PFSK-1 (cell line): ENCODE measurements around the gene ASIC2.

Experiments used
- FOXP2 ChIP-seq: optimal IDR thresholded peaks from 2 replicates; pipeline ENCODE3; 2011; ENCODE audit warnings: borderline replicate concordance, control low read depth, inconsistent platforms; ENCODE audit not compliant: insufficient read depth; ENCODE audit errors: extremely low read length, extremely low read depth
- POLR2AphosphoS5 ChIP-seq: IDR thresholded peaks from 2 replicates; pipeline ENCODE4 v1.6.1; 2012; ENCODE audit warnings: low read depth, mild to moderate bottlenecking, control low read depth, low read length, moderate library complexity
- SIN3A ChIP-seq: IDR thresholded peaks from 2 replicates; pipeline ENCODE4 v1.6.1; 2012; ENCODE audit warnings: mild to moderate bottlenecking, low read length, moderate library complexity, borderline replicate concordance; ENCODE audit not compliant: insufficient read depth
- TAF1 ChIP-seq: IDR thresholded peaks from 2 replicates; pipeline ENCODE4 v1.6.1; 2012; ENCODE audit warnings: low read length, control low read depth, borderline replicate concordance; ENCODE audit not compliant: insufficient read depth
- TF ChIP-seq, protein P1 (sequence below), 2 experiments: IDR thresholded peaks; 2 replicates each; pipeline versions ENCODE4 v1.6.1 to v1.8.0; 2011 to 2012; ENCODE audit warnings: low read depth in 2 of 2, low read length in 2 of 2, control low read depth in 1 of 2, inconsistent platforms in 1 of 2, mild to moderate bottlenecking in 1 of 2, moderate library complexity in 1 of 2; ENCODE audit not compliant: insufficient read depth in 1 of 2

The ASIC2 gene

DNA sequence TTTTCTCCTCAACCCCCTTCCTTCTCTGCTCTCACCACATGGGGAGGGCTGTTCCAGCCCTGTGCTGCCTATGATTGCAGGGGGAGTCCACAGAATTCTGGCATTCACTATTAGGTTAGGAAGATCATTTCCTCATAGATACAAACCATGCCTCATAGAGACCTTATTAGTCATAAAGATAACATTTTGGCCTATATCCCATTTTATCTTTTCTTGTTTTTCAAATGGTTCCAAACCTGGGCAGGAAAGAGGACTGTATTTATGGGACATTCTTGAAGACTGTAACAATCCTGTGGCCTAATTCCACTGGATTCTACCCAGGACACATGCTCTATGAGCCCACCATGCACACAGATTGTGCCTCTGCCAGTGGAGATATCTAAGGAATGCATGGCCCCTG is 51.7 kb downstream of the ASIC2 start:
- no peak for TF ChIP-seq TAF1
- no peak for TF ChIP-seq POLR2AphosphoS5
- TF ChIP-seq, protein P1, sequence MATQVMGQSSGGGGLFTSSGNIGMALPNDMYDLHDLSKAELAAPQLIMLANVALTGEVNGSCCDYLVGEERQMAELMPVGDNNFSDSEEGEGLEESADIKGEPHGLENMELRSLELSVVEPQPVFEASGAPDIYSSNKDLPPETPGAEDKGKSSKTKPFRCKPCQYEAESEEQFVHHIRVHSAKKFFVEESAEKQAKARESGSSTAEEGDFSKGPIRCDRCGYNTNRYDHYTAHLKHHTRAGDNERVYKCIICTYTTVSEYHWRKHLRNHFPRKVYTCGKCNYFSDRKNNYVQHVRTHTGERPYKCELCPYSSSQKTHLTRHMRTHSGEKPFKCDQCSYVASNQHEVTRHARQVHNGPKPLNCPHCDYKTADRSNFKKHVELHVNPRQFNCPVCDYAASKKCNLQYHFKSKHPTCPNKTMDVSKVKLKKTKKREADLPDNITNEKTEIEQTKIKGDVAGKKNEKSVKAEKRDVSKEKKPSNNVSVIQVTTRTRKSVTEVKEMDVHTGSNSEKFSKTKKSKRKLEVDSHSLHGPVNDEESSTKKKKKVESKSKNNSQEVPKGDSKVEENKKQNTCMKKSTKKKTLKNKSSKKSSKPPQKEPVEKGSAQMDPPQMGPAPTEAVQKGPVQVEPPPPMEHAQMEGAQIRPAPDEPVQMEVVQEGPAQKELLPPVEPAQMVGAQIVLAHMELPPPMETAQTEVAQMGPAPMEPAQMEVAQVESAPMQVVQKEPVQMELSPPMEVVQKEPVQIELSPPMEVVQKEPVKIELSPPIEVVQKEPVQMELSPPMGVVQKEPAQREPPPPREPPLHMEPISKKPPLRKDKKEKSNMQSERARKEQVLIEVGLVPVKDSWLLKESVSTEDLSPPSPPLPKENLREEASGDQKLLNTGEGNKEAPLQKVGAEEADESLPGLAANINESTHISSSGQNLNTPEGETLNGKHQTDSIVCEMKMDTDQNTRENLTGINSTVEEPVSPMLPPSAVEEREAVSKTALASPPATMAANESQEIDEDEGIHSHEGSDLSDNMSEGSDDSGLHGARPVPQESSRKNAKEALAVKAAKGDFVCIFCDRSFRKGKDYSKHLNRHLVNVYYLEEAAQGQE (IDR thresholded peaks at IDR 0.05; ENCODE audit: insufficient read depth in 1 of 2, low read depth in 2 of 2, low read length in 2 of 2): no peak
- no peak for TF ChIP-seq SIN3A
- no peak for TF ChIP-seq FOXP2

DNA sequence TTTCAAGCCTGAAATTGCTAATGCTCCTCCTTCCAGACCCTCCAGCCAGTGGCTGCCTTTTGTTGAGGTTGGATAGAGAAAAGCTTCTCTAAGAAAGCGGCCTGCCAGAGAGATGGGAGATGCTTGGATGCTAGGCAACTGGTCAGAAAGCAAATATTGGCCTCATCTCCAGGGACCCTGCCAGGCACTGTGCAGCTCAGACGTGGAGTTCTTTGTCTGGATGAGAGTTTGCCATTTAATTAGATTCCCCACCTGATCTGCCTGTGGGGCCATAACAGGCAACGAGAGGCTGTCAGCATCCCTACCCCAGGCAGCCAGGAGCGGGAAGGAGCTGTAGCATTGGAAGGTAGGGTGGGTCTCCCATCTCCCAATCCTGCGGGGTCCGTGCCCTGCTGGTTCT is 52.7 kb downstream of the ASIC2 start:
- TF ChIP-seq FOXP2: no peak
- TF ChIP-seq, protein P1 (IDR thresholded peaks at IDR 0.05; ENCODE audit: insufficient read depth in 1 of 2, low read depth in 2 of 2, low read length in 2 of 2): no peak
- TF ChIP-seq SIN3A: no peak
- no peak for TF ChIP-seq POLR2AphosphoS5
- no peak for TF ChIP-seq TAF1

- TF ChIP-seq FOXP2: no peak
- no peak for TF ChIP-seq POLR2AphosphoS5
- no peak for TF ChIP-seq TAF1
- TF ChIP-seq SIN3A: no peak
- TF ChIP-seq, protein P1 (IDR thresholded peaks at IDR 0.05; ENCODE audit: insufficient read depth in 1 of 2, low read depth in 2 of 2, low read length in 2 of 2): no peak
These were observed 53.4 kb downstream of the ASIC2 start for GRCh38 chr17:33239702-33240101.

DNA sequence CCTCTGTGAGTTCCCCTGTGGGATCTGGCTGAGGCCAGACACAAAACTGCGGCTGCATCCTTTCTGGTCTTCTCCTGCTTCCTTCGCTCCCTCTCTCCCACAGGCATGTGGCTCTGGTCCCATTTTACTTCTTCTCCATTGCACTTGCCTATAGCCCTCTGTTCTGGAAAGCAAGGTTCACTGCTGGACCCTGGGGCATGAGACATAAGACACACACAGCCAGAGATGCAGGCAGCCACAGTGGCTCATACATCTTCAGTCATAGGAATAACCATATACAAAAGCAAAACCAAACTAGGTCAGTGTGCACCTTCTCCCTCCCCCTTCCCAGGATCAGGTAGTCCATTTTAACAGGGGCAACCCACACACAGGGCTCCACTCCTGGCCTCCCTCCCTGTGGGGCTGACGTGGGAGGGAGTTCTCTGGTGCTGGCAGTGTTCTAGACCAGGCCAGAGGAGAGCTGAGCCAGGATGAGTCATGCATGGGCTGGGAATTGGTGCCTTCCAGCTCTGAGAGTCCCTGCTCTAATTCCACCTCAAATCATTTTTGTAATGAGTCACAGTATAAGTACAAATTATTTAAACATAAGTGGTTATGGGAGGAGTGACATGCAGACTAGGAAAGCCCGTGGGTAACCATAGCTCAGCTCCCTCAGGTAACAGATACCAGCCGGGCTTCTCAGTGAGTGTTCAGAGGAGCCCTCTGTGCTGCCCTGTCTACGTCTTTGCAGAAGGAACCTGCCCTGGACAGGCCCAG is 58.0 kb downstream of the ASIC2 start:
- TF ChIP-seq TAF1 (no peak), SIN3A (no peak), FOXP2 (no peak), POLR2AphosphoS5 (no peak)
- TF ChIP-seq, protein P1 (IDR thresholded peaks at IDR 0.05; ENCODE audit: insufficient read depth in 1 of 2, low read depth in 2 of 2, low read length in 2 of 2): no peak
